ENCODE results near the gene PLCL1.

GRCh38 chr2:197795277-197795676 is 9.1 kb upstream of the PLCL1 start:
- TF ChIP-seq SP1 (IDR thresholded peaks at IDR 0.05) (no peak), FOXA1 (IDR thresholded peaks at IDR 0.05) (no peak), PKNOX1 (IDR thresholded peaks at IDR 0.05) (no peak), SUZ12 (IDR thresholded peaks at IDR 0.05) (no peak), L3MBTL2 (conservative IDR thresholded peaks at IDR 0.05) (no peak), ARNT (IDR thresholded peaks at IDR 0.05) (no peak), FOXM1 (IDR thresholded peaks at IDR 0.05; ENCODE audit: borderline replicate concordance) (no peak), FOXK2 (IDR thresholded peaks at IDR 0.05) (no peak), HDGF (IDR thresholded peaks at IDR 0.05; ENCODE audit: borderline replicate concordance) (no peak), LEF1 (IDR thresholded peaks at IDR 0.05; ENCODE audit: borderline replicate concordance) (no peak), CTBP1 (IDR thresholded peaks at IDR 0.05; ENCODE audit: borderline replicate concordance) (no peak), ELF4 (IDR thresholded peaks at IDR 0.05) (no peak)
